Thyroid gland (tissue), 4 donors: ENCODE results near the gene ME3. TPM values are rescaled to one million over a fixed set of nuclear protein-coding genes. Genes with fewer than 3 reads are reported as not detected.

Experiments used
- DNase-seq, 2 donors: peaks; one replicate each; pipeline ENCODE4 v3.0.0-alpha.2; 2019
- H3K27ac ChIP-seq, 3 donors: fragments of 200-600 bp; sonication (generic); 1 replicate in 2 of 3; 2 replicates in 1 of 3; pipeline ENCODE4 v1.5.1; 2016 to 2019; ENCODE audit warnings: mild to moderate bottlenecking in 1 of 3, moderate library complexity in 1 of 3
- H3K27me3 ChIP-seq: fragments of 200-600 bp; sonication (generic); one replicate; pipeline ENCODE4 v1.5.1; 2019
- H3K36me3 ChIP-seq, 2 donors: fragments of 200-600 bp; sonication (generic); one replicate each; pipeline ENCODE4 v1.5.1; 2016 to 2019
- H3K4me1 ChIP-seq, 2 donors: fragments of 200-600 bp; sonication (generic); one replicate each; pipeline ENCODE4 v1.5.1; 2017 to 2019
- H3K4me3 ChIP-seq, 3 donors: fragments of 200-600 bp; sonication (generic); replicated peaks in 1 of 3; 1 replicate in 2 of 3; 2 replicates in 1 of 3; pipeline ENCODE4 v1.5.1; 2016; ENCODE audit warnings: mild to moderate bottlenecking in 1 of 3
- H3K9me3 ChIP-seq: fragments of 200-600 bp; sonication (generic); one replicate; pipeline ENCODE4 v1.5.1; 2017
- POLR2A ChIP-seq, 2 donors: fragments of 450-650 bp; IDR thresholded peaks; one replicate each; pipeline ENCODE4 v1.6.1; 2017; ENCODE audit warnings: antibody characterized with exemption in 2 of 2, mild to moderate bottlenecking in 2 of 2, moderate library complexity in 1 of 2
- WGBS, 2 donors: methylation state at CpG; one replicate each; pipeline ENCODE4 v1.1.5; 2017; 5-methylcytosine and 5-hydroxymethylcytosine counted together
- intact Hi-C: fragments of 100-400 bp; cut with DNase I; formaldehyde crosslinking; loops from one replicate; pipeline ENCODE4 v1.15.1; 2023
- total RNA-seq, 4 donors: library from RNA; depleted of rRNA; stranded (reverse); fragments of >200 nt; gene quantifications; one replicate each; pipeline ENCODE4 v1.2.3, GENCODE V29; 2016
- TF ChIP-seq, protein P1 (sequence below), 6 experiments: fragments of 200-600 bp in 3 of 6; fragments of 450-650 bp in 3 of 6; sonication (generic) in 3 of 6; IDR thresholded peaks; one replicate each; pipeline ENCODE4 v1.5.1; 2016 to 2019; ENCODE audit warnings: antibody characterized with exemption in 6 of 6, mild to moderate bottlenecking in 2 of 6, inconsistent platforms in 1 of 6, moderate library complexity in 1 of 6

Gene ME3
- total RNA-seq, 4 donors from 2014 or later: 29.1 to 53.5 (median 37.1) TPM

DNA sequence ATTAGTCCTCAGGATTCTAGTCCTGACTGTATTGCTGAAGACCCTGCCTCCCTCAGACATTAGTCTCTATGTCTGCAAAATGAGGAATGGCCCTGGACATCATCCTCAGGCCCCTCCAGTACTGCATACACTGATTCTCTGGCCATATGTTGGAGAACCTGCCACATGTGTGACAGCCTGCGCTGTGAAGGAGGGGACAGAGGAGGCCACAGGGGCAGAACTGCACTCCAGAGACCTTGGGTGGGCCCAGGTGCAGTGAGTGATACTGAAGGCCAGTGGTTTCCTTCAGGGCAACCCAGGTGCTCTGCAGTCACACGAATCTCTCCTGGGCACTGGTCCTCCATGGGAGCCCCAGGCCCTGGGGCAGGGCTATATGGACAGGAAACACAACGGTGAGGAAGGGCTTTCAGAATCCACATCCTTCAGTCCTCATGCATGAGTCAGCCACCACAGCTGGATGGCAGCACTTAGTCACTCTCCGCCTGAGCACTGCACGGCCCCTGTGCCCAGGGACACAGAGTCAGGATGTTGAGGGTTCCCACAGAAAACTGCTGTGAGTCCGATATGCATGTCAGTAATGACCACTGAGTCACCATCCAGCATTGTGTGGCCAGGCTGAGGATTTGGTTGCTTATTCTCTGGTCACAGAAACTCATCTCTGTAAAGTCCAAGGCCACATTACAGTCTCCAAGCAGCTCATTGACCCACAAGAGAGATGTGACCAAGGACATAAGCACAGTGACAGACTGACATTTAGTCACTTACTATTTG is 39.7 kb downstream of the ME3 start:
- TF ChIP-seq, protein P1, sequence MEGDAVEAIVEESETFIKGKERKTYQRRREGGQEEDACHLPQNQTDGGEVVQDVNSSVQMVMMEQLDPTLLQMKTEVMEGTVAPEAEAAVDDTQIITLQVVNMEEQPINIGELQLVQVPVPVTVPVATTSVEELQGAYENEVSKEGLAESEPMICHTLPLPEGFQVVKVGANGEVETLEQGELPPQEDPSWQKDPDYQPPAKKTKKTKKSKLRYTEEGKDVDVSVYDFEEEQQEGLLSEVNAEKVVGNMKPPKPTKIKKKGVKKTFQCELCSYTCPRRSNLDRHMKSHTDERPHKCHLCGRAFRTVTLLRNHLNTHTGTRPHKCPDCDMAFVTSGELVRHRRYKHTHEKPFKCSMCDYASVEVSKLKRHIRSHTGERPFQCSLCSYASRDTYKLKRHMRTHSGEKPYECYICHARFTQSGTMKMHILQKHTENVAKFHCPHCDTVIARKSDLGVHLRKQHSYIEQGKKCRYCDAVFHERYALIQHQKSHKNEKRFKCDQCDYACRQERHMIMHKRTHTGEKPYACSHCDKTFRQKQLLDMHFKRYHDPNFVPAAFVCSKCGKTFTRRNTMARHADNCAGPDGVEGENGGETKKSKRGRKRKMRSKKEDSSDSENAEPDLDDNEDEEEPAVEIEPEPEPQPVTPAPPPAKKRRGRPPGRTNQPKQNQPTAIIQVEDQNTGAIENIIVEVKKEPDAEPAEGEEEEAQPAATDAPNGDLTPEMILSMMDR (IDR thresholded peaks at IDR 0.05): no peak
- no peak for TF ChIP-seq POLR2A (IDR thresholded peaks at IDR 0.05)
- H3K4me1 ChIP-seq: peaks cover 9 to 34% of the 10 kb centered on the region in 2 donors
- no peaks in the 10 kb centered on the region for H3K36me3 ChIP-seq
- intact Hi-C loops: no loop called here
- no peak for DNase-seq
- H3K27ac ChIP-seq: no peak overlapping the region
- H3K4me3 ChIP-seq: no peak overlapping the region
- WGBS, 2 donors: 57 to 68% methylated on average over 5 to 6 of the region's 6 CpGs
- no peaks in the 10 kb centered on the region for H3K9me3 ChIP-seq
- no peaks in the 10 kb centered on the region for H3K27me3 ChIP-seq

DNA sequence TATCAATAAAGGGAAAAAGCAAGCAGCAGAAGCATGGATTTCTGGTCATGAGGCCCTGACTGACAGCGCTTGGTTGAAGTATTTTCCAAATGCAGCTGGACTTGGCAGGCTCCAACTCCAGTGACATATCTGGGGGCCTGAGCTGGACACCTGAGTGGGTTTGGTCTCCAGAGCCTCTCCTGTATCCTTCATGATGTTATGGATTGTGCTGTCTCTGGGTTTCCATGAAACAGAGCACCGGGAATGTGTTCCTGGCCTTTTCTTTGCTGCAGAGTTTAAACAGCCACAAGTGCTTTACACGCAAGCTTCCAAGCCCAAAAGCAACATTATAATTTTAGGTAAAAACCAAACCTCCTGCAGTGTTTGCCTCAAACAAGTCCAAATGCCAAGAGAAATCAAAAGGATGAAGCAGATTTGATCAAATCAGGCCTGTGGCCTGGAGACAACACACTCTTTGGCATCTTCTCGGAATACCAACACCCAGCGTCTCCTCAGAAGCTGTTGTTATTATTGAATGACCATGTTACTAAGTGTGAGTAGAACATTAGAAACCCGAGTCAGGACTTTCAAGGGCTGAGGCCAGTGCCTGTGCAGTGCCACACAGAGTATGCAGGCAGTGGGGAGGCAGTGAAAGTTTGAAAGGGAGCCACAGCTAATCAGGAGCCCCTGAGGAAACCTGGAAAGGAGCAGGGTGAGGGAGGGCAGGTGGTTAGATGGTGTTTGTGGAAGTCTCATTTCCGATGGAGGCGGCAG is 42.0 kb downstream of the ME3 start:
- no peak for DNase-seq
- 91 to 93% methylated on average over 8 of the region's 8 CpGs for WGBS, 2 donors
- Histone ChIP-seq H3K36me3 (no peaks in the 10 kb centered on the region), H3K27ac (peak overlapping the region in 1 of 3 donors; percentile 55), H3K27me3 (no peaks in the 10 kb centered on the region), H3K4me1 (peaks cover 9 to 26% of the 10 kb centered on the region in 2 donors), H3K4me3 (no peak overlapping the region), H3K9me3 (no peaks in the 10 kb centered on the region)
- intact Hi-C loops: no loop called here
- TF ChIP-seq POLR2A (IDR thresholded peaks at IDR 0.05): no peak
- TF ChIP-seq, protein P1 (IDR thresholded peaks at IDR 0.05): no peak

DNA sequence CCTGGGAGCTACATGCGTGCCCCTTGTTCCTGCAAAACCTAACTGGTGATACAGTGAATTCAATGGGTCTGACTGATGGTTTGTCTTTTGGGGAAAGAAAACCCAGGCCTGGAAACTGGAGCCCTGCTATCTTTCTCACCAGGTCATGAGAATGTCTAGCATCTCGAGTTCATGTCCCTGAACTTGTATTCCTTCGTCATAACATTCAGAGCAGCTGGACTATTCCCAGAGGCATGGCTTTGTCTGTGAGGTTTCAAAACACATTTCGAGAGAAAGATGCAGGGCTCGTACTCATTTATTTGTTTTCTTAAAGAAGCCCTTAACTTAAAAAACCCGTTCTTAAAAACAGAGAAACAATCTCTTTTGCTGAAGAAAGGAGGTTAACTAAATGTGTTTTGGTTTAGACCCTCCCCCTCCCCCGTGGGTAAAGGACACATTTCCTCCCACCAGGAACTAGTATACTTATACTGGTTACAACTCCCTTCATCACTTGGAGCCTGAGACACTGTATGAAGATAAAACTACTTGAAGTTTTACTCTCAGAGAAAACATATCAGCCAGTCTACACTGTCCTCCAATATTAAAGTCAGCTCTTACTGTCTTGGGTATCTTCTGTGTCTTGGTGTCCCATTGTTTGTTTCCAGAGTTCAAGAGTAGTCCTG is 43.2 kb downstream of the ME3 start:
- DNase-seq: no peak

DNA sequence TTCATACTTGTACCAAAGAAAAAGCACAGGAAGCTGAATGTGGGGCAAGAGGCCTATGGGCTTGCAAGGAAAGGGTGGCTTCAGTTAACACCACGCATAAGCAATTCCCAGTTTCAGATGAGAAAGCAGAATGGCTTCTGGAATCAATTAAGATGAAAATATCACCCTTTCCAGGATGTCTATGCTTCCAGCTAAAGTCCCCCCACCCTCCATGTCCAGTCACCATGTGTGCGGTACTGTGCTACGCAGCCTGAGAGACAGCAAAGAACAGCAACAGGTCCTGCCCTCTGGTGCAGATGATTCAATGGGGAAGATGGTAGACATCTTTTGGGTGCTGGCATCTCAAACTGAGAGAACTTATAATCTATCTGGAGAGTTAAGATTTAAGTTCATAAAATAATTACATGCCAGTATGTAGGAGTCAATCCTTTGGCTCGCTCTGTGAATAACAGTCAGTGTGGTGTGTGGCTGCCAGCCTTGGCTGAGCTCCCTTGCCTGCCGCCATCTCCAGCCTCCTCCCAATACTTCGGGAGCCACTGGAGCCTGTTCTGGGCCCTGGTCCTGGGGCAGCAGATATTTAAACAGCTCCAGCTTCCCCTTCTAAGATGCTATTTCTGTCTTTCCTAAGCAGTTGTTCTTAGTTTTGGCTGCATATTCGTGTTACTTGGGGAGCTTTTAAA is 44.5 kb downstream of the ME3 start:
- Histone ChIP-seq H3K4me3 (no peak overlapping the region), H3K9me3 (no peaks in the 10 kb centered on the region), H3K27me3 (no peaks in the 10 kb centered on the region), H3K27ac (peak overlapping the region in 2 of 3 donors; percentile 40 to 55), H3K36me3 (no peaks in the 10 kb centered on the region), H3K4me1 (peaks cover 9 to 29% of the 10 kb centered on the region in 2 donors)
- 78 to 80% methylated on average over 7 of the region's 7 CpGs for WGBS, 2 donors
- no peak for DNase-seq
- intact Hi-C loops: no loop called here
- no peak for TF ChIP-seq POLR2A (IDR thresholded peaks at IDR 0.05)
- TF ChIP-seq, protein P1 (IDR thresholded peaks at IDR 0.05): no peak

More for the DNA sequence above, 43.2 kb downstream of the ME3 start:
- intact Hi-C loops: no loop called here
- H3K4me3 ChIP-seq: no peak overlapping the region
- H3K9me3 ChIP-seq: no peaks in the 10 kb centered on the region
- H3K4me1 ChIP-seq: peaks cover 9 to 26% of the 10 kb centered on the region in 2 donors
- whole genome bisulfite sequencing, 2 donors: 74 to 75% methylated on average over 7 of the region's 7 CpGs
- H3K36me3 ChIP-seq: no peaks in the 10 kb centered on the region
- TF ChIP-seq, protein P1 (IDR thresholded peaks at IDR 0.05): no peak
- no peak for TF ChIP-seq POLR2A (IDR thresholded peaks at IDR 0.05)
- no peaks in the 10 kb centered on the region for H3K27me3 ChIP-seq
- H3K27ac ChIP-seq: peak overlapping the region in 2 of 3 donors; percentile 40 to 55
